ENCODE results near the gene COL27A1. TPM values are rescaled to one million over a fixed set of nuclear protein-coding genes. Genes with fewer than 3 reads are reported as not detected.

COL27A1 gene
- total and polyA plus RNA-seq, 8 donors = 9.7 to 109 (median 19.6) TPM

DNA sequence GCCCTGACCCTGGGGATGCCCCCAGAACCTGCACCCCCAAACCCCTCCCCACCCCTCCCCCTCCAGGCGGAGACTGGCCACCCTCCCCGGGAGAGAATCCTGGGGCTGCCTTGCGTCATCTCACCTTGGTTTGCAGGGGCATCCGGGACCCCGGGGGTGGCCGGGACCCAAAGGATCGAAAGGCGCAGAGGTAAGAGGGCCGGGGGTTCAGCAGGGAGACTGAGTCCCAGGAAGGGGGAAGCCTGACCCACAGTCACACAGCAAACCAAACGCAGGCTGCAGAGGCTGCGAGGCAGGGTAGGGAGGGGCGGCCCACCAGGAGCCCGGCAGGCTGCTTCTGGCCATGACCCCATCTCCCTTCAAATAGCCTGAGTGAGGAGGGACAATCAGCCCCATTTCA is 133.8 kb downstream of the COL27A1 start:
- Histone ChIP-seq H3K27ac (no peak overlapping the region), H3K4me3 (no peak overlapping the region), H3K27me3 (no peaks in the 10 kb centered on the region), H3K4me1 (no peaks in the 10 kb centered on the region), H3K36me3 (peaks cover 0 to 10% (median 0%) of the 10 kb centered on the region in 3 donors), H3K9me3 (no peaks in the 10 kb centered on the region)
- no peak for ATAC-seq
- TF ChIP-seq, protein P1, sequence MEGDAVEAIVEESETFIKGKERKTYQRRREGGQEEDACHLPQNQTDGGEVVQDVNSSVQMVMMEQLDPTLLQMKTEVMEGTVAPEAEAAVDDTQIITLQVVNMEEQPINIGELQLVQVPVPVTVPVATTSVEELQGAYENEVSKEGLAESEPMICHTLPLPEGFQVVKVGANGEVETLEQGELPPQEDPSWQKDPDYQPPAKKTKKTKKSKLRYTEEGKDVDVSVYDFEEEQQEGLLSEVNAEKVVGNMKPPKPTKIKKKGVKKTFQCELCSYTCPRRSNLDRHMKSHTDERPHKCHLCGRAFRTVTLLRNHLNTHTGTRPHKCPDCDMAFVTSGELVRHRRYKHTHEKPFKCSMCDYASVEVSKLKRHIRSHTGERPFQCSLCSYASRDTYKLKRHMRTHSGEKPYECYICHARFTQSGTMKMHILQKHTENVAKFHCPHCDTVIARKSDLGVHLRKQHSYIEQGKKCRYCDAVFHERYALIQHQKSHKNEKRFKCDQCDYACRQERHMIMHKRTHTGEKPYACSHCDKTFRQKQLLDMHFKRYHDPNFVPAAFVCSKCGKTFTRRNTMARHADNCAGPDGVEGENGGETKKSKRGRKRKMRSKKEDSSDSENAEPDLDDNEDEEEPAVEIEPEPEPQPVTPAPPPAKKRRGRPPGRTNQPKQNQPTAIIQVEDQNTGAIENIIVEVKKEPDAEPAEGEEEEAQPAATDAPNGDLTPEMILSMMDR (IDR thresholded peaks at IDR 0.05) = no peak
- FAIRE-seq = no peak
- peak in 4 of 6 donors; percentile 7 to 59 (median 30) for DNase-seq
- 88 to 93% methylated on average over 13 of the region's 13 CpGs for WGBS, 2 donors
- intact Hi-C loops (cut with DNase I) = loop anchor here in 2 of 3 donors (5.0 kb wide), 1 partner anchor 182 kb away; no protein-coding TSS in a partner anchor

DNA sequence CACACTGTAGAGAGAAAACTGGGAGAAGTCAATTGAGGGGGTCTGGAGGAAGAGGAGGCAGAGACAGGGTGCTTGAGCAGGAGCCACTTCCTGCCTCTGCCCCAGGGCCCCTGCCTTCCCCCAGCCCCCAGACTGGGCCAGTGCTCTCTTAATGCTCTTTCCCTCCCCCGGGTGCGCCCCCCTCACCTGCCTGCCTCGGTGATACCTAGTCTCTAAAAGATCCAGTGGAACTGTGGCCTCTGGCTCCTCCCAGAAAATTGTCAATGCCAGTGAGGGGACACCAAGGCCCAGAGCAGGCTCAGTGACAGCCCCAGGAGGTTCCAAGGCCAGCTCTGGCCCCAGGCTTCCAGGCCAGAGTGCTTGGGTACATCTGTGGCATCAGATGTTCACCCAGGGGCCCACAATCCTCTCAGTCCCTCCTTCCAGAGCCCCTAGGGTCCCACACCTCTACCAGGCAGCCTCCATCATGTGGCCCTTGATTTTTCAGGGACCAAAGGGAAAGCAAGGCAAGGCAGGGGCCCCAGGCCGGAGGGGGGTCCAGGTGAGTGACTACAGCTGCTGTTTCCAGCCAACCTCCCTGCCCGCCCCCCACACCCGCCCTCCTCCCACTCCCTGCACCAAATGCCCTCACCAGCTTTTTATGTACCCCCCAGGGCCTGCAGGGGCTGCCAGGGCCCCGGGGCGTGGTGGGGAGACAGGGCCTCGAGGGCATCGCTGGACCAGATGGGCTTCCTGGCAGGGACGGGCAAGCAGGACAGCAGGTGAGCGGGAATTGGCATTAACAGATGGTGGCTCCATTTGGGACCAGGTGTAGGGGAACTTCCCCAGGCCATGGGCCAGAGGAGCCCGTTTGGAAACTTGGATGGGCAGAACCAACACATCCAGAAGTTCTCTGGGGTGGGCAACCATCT is 134.5 kb downstream of the COL27A1 start:
- Histone ChIP-seq H3K36me3 (peaks cover 0 to 17% (median 5%) of the 10 kb centered on the region in 3 donors), H3K4me1 (no peaks in the 10 kb centered on the region), H3K27ac (no peak overlapping the region), H3K27me3 (no peaks in the 10 kb centered on the region), H3K4me3 (no peak overlapping the region), H3K9me3 (no peaks in the 10 kb centered on the region)
- TF ChIP-seq, protein P1 (IDR thresholded peaks at IDR 0.05) = no peak
- intact Hi-C loops (cut with DNase I) = loop anchor here in 2 of 3 donors (5.0 kb wide), 2 partner anchors 183 to 208 kb away; no protein-coding TSS in a partner anchor
- FAIRE-seq = no peak
- 80 to 87% methylated on average over 13 of the region's 13 CpGs for WGBS, 2 donors
- no peak for ATAC-seq
- peak in 4 of 6 donors; percentile 10 to 73 (median 28) for DNase-seq

DNA sequence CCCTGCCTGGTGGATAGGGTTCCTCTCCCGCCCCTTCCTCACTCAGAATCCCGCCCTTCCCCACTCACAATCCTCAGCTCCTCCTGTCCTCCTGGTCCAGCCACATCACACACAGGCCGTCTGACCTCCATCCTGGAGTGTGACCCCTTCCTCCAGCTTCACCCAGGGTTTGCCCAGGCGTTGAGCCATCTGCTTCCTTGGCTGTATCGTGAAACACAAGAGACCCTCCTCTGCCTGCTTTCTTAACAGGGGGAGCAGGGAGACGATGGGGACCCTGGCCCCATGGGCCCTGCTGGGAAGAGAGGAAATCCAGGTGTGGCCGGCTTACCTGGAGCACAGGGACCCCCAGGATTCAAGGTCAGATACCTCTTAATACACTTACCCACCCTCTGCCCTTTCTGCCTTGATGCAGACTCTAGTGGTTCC is 135.2 kb downstream of the COL27A1 start:
- Histone ChIP-seq H3K4me1 (no peaks in the 10 kb centered on the region), H3K27ac (no peak overlapping the region), H3K36me3 (peaks cover 0 to 24% (median 9%) of the 10 kb centered on the region in 3 donors), H3K4me3 (no peak overlapping the region), H3K27me3 (no peaks in the 10 kb centered on the region), H3K9me3 (no peaks in the 10 kb centered on the region)
- 63 to 66% methylated on average over 7 of the region's 7 CpGs for WGBS, 2 donors
- DNase-seq (peak in 1 of 6 donors; percentile 13), ATAC-seq (peak; percentile 20 to 46 (median 32)), FAIRE-seq (no peak)
- TF ChIP-seq, protein P1 (IDR thresholded peaks at IDR 0.05) = no peak
- intact Hi-C loops (cut with DNase I) = loop anchor here in 1 of 3 donors (5.0 kb wide), 1 partner anchor 208 kb away; no protein-coding TSS in a partner anchor

DNA sequence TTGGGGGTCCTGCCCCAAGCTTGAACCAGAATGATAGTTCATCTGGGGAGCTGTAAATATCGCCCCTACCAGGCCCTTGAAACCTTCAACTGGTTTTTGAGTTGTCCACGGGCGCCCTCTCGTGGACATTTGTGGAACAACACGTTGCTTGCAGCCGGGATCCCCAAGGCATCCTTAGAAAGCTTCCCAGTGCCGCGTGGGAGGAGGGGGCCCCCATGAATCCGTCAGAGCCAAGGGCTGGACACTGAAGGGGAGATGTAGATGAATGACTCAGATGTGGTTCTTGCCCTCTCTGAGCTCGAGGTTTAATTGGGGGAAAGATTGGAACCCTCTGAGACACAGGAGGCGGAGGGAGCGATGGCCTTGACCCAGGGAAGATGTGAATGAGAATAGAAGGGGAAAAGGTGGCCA is 135.7 kb downstream of the COL27A1 start:
- Histone ChIP-seq H3K27me3 (no peaks in the 10 kb centered on the region), H3K36me3 (peaks cover 0 to 28% (median 9%) of the 10 kb centered on the region in 3 donors), H3K4me1 (no peaks in the 10 kb centered on the region), H3K4me3 (no peak overlapping the region), H3K27ac (no peak overlapping the region), H3K9me3 (no peaks in the 10 kb centered on the region)
- DNase-seq (peak; percentile 45 to 93 (median 78)), ATAC-seq (peak; percentile 60 to 84 (median 78)), FAIRE-seq (no peak)
- WGBS, 2 donors = 17% methylated on average over 12 of the region's 12 CpGs
- intact Hi-C loops (cut with DNase I) = loop anchor here in 1 of 3 donors (5.0 kb wide), 1 partner anchor 209 kb away; no protein-coding TSS in a partner anchor
- TF ChIP-seq, protein P1 (IDR thresholded peaks at IDR 0.05) = peak; percentile 91 to 97 (median 95)
